SHP77 (cell line): ENCODE measurements around the gene TKTL1.
"Not testable (repeated sequence)": the region's sequence is repeated elsewhere in the genome, so short reads cannot be mapped to it uniquely, and the experiment has no call there.

Source experiments
- DNase-seq, 2 experiments: peaks; one replicate each; lab custom pipeline; 2025; lab: John Stamatoyannopoulos, UW

TKTL1 gene

DNA sequence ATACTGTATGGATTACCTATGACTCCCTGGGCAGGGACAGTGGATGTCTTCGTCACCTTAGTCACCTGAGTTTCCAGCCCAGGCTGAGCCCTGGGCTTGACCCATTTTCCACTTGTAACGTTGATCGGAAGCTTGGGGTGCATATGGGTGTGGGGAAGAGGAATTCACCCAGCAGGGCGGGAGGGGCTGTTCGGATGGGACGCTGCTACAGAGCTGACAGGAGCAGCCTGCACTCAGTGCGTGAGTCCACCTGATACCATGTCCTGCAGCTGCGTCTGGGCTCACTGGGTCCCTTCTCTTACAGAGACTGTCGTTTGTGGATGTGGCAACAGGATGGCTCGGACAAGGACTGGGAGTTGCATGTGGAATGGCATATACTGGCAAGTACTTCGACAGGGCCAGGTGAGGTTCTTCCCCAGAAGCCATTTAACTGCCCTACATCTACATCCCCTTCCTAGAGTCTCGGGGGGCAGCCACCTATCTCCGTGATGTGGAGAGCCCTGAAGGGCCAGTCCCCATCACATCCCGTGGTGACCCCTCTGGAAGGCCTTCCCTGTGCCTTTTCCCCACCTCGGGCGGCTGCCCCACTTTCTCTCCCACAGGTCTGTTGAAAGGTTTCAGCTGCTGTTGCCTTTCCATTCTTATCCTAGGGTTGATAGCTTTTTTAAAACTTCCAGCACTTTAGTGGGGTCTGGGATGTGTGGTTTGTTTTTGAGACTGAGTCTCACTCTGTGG, 13.6 kb downstream of the TKTL1 start:
- DNase-seq: no peak

DNA sequence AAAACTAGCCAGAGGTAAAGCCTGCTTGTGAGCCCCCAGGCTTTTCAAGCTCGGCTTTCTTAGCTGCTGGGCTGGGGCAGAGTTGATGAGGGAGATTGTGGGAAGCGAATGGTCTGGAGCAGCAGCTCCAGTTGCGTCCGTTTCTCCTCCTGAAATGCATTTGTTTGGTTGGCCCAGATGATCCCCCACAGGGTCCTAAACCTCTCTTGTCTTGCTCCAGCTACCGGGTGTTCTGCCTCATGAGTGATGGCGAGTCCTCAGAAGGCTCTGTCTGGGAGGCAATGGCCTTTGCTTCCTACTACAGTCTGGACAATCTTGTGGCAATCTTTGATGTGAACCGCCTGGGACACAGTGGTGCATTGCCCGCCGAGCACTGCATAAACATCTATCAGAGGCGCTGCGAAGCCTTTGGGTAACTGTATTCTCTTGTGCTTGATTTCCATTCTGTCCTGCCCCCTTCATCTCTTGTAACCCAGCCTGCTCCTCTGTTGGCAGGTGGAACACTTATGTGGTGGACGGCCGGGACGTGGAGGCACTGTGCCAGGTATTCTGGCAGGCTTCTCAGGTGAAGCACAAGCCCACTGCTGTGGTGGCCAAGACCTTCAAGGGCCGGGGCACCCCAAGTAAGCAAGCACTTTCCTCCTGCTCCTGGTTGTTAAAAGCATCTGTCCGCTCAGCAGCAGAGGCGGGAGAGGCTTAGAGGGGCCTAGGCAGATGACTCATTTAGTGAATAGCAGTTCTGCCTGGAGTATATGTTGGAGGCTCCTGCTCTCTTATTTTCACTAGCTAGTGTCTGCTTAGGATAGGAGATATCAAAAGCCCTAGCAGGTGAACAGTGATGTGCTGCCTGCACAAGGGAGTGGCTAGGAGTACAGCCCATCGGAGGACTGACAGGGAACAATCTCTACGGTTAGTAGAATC, 15.3 kb downstream of the TKTL1 start:
- no peak for DNase-seq

DNA sequence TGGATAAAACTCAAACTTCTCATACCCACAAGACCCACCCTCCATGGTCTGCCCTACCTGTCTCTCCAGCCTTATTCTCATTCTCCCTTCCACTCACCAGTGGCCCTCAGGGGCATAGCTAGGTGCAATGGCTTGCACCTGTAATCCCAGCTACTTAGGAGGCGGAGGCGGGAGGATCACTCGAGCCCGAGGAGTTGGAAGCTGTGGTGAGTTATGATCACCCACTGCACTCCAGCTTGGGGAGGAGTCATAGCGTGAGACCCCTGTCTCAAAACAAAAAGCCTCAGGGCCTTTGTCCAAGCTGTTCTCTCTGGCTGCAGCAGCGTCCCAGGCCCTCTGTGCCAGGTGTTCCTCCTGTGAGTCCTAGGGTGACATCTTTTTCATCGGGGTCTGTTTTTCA, 16.5 kb downstream of the TKTL1 start:
- no peak for DNase-seq

DNA sequence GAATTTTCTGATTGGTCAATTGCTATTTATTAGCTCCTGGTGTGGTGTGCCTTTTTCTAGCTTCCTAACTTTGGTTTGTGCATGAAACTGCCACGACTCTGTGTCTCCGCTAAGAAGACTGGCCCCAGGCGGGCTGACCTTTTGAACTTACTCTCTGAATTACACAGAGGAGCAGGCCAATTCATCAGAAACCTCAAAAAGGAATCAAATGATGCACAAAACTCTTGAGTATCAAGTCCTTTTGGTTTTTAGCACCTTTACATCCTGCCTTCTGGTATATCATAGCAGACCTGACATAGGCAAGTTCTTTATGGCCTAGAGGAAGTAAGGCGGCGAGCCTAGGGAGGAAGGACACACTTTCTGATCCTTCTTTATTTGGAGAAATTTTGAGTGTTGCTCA, 17.6 kb downstream of the TKTL1 start:
- DNase-seq: no peak

DNA sequence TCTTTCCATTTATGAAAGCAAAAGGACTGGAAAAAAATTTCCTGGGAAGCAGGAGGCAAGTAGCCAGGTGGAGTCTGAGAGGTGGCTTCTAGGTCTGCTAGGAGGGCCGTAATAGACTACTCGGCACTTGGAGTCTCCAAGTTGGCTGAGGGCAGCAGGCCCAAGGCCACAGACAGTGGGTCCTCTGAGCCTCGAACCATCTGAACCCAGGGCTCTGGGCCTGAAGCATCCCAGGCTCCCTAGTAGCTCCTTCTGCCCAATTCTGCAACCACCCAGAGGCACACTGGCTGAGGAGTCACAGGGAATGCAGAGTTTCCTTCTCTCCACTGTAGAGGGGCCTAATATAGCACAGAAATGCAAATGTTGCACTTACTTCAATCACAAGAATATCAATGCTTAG, 19.8 kb downstream of the TKTL1 start:
- DNase-seq: no peak

DNA sequence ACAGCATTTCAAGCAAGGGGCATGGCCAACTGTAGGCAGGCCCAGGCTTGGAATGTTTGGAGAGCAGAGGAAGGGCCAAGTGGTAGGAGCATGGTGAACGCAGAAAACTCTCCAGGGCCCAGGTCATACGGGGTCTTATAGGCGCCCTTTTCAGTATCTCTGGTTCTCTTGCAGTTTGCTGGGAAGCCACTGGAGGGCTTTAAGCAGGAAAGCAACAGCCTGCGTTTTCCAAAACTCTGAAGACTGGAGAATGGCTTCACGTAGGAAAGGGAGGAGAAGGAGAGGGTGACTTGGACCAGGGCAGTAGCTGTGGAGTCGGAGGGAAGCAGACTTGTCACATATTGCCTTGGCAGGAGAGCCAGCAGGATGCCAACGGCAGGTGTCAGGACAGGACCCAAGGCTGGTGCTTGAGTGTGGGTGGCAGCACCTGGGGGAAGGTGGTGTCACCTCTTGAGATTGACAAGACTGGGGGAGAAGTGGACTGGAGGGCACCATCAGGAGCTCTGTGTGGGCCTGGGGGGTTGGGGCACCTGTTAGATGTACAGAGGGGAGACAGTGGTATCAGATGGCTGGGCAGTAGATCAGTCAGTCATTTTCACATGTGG, 21.9 kb downstream of the TKTL1 start:
- no peak for DNase-seq

DNA sequence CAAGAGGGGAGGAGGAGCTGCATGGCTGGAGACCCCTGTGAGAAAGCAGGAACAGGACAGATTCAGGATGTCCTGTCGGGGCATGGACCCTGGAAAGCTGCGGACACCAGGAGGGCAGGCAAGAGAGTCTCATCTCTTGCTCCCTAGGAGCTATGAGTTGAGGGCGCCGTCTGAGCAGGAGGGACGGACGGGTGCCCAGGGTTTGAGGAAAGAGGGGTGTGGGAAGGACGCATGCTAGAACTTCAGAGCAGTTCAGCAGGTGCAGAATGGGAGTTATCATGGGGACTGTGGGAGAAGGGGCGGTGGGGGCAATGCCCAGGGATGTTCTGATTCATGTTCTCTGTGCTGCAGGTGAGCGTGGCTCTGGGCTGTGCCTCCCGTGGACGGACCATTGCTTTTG, 24.8 kb downstream of the TKTL1 start:
- DNase-seq: no peak

DNA sequence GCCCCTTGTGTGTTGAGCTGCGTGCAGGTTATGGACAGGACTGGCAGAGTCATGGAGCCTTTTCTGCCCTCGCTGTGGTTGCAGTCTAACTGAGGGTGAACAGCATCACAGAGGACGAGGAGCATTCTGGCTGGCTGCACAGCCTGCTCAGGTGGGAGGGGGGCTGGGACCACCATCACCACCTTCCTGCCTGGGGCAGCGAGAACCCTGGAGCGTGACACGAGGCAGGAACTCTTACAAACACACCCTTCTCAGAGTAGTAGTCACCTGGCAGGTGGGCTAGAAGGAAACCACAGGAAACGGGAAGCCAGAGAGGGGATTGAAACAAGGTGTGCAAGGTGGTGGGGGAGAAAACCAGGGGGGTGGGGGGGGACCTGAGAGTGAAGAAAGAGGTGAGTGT, 25.6 kb downstream of the TKTL1 start:
- DNase-seq: no peak

DNA sequence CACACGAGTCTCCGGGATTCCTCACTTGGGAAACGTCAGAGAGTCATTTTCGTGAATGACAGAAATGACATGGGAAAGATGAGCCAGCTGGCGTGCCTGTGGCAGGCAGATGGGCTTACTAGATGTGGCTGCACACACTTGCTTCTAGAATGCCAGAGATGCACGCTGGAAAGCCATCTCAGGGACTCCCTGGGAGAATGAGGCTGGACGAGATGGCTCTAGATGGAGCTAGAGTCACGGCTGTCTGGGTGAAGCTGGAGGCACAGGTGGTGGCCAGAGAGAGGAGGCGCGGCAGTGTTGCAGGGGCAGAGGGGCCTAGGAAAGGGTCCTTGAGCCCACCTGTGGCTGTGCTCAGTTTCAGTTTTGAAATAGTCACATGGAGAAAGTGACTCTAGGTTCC, 26.0 kb downstream of the TKTL1 start:
- peak in 1 of 2 experiments; percentile 16 for DNase-seq

DNA sequence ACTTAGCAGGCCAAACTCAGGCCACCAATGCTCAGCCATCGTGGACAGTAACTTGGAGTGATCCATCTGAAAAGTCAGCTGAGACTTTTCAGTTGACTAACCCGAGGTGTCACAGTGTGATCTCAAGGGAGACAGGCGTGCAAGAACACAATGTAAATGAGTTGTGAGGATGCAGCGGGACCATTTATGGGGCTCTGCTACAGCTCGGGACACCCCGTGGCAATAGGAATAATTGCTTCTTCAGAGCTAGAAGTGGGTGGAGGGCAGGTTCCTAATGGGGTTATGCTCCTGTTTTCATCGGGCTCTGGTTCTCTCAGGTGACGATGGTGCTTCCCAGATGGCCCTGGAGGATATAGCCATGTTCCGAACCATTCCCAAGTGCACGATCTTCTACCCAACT, 27.3 kb downstream of the TKTL1 start:
- no peak for DNase-seq

DNA sequence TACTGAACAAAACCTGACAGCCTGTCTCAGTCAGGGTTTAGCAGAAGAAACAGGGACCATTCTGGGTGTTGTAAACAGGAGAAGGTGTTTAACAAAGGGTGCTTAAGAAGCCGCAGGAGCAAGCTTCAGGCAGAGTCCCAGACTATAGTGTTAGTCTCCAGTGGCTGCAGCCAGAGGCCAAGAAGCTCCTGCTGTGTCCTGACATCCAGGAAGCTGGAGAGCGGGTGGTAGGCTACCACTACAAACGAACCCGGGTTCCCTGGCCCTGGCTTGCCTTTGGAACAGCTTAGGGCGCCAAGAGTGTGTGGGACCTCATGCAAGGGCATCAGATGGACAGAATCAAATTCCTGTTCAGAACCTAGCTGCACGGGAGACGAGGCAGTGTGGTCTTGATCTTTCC, 27.9 kb downstream of the TKTL1 start:
- DNase-seq: no peak

DNA sequence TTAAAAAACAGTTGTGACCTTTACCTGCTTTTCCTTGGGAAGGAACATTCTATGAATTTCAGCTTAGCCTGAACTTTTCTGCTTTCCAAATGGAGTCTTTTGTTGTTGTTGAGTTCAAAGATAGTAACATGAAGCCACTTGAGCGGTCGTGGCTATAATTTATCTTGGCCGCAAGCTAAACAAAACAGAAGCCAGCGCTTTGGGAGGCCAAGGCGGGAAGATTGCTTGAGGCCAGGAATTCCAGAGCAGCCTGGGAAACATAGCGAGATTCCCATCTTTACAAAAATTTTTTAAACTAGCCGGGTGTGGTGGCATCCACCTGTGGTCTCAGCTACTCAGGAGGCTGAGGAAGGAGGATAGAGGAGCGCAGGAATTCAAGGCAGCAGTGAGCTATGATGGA, 29.9 kb downstream of the TKTL1 start:
- no peak for DNase-seq

DNA sequence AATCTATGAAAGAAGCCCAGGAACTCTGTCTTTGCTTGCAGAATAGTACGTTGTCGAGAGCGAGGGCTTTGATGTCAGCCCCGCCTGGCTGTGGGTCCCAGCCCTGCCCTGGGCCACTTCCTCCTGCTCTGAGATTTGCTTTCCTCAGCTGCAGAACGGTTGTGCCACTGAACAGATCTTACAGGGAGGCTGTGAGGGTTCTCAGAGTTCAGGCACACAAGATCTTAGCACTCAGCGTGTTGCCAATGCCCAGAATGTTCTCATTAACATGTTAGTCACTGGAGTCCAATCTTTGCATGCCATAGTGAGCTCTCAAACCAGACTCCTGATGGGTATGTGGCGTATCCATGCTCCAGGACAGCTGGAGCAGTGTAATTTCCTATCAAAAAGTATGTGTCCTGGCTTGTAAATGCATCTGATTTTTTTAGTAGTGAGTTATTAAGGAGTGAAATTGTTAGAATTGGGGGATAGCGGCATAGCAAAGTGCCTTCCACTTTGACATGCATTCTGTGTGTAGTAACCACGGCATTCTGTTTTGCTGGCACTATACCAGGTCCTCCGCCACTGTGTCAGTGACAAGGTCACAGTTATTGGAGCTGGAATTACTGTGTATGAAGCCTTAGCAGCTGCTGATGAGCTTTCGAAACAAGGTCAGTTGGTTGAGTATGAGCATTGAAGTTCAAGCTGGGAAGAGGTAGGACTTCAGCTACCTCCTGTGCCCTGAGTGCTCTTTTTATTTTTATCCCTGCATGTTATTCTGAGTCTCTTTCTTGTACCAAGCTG, 31.6 kb downstream of the TKTL1 start:
- DNase-seq: no peak

DNA sequence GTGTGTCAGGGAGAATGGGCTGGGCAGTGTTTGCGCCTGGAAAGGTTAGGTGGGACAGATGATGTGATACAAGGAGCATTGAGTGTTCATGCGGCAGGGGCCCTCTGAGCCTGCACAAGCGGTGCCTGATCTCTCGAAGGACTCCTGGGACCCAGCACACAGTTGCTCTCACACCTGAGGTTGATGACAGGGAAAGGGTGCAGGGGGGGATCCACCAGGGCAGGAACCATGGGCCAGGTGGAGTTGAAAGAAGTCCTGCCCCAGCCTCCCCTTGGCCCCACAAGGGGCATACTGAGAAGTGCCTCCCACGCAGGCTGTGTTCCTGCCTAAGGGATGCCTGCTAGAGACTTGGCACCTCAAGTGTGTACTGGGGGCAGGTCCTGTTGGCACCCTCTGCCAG, 33.1 kb downstream of the TKTL1 start:
- DNase-seq: no peak

DNA sequence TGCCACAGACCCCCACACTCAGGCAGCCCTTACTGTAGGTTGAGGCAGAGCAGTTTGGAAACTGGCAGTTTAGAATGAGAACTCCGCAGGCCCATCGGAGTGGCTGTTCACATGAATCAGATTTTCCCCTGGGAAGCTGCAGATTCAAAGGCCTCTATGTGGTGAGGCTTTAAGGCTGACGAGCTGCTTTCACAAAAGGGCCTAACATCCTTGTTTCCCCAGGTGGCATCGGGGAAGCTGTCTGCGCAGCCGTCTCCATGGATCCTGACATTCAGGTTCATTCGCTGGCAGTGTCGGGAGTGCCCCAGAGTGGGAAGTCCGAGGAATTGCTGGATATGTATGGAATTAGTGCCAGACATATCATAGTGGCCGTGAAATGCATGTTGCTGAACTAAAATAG, 33.7 kb downstream of the TKTL1 start:
- DNase-seq: no peak

DNA sequence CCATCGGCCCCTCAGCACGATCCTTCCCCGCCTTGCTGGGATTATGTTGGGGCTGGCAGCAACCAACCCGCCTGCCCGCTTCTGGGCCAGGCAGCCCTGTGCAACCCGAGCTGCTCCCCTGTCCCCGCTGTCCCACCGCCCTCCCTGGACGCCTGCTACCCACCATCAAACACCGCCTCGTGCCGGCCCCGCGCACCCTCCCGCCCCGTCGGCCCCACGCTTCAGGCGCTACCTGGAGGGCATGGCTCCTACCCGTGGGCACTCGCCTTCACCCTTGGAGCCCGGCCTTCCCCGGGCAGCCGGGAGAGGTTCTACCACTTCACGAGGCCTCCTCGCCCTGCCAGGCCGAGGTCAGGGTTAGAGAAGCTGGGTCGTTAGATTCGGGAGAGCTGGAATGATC, 37.0 kb downstream of the TKTL1 start:
- no peak for DNase-seq

DNA sequence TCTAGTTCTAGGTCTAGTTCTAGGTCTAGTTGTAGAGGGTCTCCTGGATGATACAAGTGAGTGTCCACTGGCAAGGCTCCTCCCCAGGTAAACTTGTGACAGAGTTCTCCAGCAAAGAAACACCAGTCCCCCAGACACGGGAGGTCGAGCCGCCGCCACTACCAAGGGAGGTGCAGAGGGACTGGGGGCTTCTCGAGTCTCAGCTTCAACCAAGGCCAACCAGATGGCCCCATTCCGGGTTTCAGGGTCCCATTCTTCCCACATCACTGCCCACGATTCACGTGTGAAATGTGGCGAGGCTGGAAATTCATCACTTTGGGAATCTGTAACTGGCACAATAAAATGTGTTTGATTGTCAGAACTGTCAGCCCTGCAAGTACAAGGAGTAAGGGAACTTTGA, 37.5 kb downstream of the TKTL1 start:
- no peak for DNase-seq

DNA sequence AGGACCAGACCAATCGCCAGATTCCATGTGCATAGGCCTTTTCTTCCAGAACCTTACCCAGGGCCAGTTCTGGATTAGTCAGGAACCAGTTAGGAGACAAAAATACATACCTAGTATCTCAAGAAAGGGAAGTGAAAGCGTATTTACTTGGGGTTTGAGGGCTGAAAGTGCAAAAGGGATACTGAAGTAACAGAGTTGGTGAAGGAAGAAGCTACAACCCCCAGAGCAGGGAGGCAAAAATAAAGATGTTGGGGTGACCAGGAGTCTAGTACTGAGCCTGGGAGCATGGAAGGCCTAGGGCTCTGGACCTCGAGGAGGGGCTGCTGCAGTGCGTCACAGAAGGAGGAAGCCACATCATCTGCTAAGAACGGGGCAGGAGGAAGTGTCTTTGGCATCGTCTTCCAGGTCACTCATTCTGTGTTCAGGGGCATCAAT, 38.3 kb downstream of the TKTL1 start:
- DNase-seq: no peak

DNA sequence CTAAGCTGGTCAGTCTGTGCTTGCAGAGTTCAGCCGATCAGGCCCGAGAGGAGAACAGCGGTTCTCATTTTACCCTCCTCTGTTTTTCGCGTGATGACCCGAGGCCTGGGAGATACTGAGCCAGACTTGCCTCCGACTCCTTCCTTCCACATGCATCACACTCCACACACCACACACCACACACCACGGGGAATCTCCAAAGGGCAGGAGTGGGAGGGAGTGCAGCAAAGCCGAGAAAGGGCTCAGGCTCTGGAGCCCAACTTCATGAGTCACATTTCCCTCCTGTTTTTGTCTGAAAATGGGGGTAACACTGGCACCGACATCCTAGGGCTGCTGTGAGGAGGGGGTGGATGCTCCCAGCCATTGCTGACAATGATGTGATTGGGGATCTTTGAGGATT, 38.9 kb downstream of the TKTL1 start:
- no peak for DNase-seq

DNA sequence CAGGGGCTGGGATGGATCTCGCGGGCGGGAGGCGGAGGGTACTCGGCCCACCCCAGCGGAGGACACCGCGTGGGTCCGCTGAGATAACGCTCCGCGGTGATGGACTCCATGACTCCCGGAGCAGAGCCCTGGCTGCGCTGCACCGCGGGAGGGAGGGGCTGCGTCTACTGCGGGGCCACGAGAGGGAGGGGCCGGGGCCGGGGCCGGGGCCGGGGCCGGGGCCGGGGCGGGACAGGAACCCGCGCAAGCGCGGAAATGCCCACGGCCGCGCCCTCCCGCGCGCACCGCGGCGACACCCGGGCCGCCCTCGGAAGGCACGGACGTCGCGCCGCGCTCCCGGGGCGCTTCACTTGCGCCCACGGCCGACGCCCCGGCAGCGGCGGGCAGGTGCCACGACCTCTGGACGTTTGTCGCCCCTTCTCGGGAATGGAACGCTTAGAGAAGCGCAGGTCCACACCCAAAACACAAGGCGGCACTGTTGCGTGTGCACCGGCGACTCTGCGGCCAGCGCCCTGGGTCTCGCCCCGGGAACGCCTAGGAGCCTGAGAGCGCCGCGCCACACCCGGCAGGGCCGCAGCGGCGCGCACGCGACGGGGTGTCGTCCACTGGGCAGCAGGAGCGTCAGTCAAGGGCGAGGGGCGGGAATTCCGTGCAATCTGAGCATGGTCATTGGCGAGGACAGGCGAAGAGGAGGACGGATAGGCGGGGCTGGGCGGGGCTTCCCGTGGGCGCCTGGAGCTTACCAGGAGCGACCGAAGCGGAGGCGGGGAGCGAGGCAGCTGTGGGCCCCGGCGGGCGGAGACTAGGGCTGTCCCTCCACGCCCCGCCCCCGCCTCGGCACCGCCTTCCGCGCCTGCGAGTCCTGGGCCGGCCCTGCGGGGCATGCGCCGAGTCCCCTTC, 46.1 kb downstream of the TKTL1 start:
- not testable (repeated sequence) for DNase-seq

DNA sequence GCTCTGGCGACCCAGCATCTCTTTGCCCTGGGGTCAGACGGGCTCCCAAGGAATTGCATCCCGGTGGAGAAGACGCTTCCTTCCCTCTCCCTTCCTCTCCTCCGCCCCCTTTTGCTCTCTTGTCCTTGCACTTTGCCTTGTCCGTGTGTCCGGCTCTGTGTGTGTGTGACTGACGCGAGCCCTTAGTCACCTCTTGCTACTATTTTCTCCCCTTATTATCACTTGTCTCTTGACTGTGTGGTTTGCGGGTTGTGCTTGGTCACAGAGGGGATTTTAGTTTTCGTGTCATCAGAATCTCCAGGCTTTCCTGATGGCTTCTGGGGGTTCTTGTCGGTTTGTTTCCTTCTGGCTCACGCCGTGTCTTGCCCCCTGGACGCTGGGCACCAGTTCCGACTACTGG, 47.5 kb downstream of the TKTL1 start:
- not testable (repeated sequence) for DNase-seq
